T-helper 1 cell treated with Interleukin-12 subunit alpha and Interleukin-12 subunit beta and Interleukin-4 antibody, amounts not matched to agents 30 μg/mL and 1 μg/mL, for 36 hours (primary cell): ENCODE measurements around the gene SEZ6L.
A peak's percentile ranks its signal among the peaks of the same experiment; 100 is the strongest.

Experiments used
- H3K27ac Mint-ChIP-seq: one replicate; pipeline ENCODE4 v1.8.0; 2021; ENCODE audit warnings: mild to moderate bottlenecking, mixed read lengths
- H3K27me3 Mint-ChIP-seq: one replicate; pipeline ENCODE4 v1.8.0; 2021; ENCODE audit warnings: low read depth, mixed read lengths
- H3K36me3 Mint-ChIP-seq: one replicate; pipeline ENCODE4 v1.8.0; 2021; ENCODE audit warnings: low read depth, mixed read lengths
- H3K4me1 Mint-ChIP-seq: one replicate; pipeline ENCODE4 v1.8.0; 2021; ENCODE audit warnings: low read depth, mixed read lengths
- H3K4me3 Mint-ChIP-seq: one replicate; pipeline ENCODE4 v1.8.0; 2021; ENCODE audit warnings: mild to moderate bottlenecking, moderate library complexity, mixed read lengths
- H3K9me3 Mint-ChIP-seq: one replicate; pipeline ENCODE4 v1.8.0; 2021; ENCODE audit warnings: mixed read lengths

SEZ6L gene

DNA sequence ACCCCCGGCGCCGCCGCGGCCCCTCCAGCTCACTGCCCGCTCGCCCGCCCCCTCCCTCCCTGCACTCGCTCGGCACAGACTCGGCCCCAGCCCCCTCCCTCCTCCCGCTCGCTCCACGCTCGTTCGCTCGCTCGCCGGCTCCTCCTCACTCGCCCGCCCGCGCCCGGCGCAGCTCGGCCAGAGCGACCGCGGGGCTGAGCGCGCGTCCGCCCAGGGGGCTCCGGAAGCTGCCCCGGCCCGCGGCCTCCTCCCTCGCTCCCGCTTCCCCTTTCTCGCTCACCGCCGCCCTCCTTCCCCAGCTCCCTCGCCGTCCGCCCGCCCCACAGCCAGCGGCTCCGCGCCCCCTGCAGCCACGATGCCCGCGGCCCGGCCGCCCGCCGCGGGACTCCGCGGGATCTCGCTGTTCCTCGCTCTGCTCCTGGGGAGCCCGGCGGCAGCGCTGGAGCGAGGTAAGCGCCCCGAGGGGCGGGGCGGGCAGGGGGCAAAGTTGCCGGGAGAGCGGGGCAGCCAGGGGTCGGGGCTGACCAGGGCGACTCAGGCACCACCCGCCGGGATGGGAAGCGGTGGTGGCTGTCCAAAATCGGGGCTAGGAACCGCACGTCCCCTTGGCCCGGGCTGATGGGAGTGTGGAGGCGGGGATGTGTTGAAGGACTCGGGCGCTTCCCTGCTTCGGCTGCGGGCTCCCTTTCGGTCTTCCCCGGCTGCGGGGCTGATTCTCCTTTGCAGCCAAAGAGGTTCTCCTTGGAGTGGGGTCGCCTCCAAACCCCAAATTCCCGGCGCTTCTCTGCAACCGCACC, at the start of gene SEZ6L:
TSS of gene SEZ6L (plus strand) at position 148 of the 797 bp plus-strand sequence. CDS start at position 356, 208 bp downstream.
- Mint-ChIP-seq H3K9me3 (no peaks in the 10 kb centered on the region), H3K4me1 (peaks cover 3% of the 10 kb centered on the region), H3K4me3 (no peak within 1 kb of the TSS), H3K36me3 (peaks cover 1% of the 10 kb centered on the region), H3K27ac (peak within 1 kb of the TSS; percentile 17), H3K27me3 (peaks cover 76% of the 10 kb centered on the region)

DNA sequence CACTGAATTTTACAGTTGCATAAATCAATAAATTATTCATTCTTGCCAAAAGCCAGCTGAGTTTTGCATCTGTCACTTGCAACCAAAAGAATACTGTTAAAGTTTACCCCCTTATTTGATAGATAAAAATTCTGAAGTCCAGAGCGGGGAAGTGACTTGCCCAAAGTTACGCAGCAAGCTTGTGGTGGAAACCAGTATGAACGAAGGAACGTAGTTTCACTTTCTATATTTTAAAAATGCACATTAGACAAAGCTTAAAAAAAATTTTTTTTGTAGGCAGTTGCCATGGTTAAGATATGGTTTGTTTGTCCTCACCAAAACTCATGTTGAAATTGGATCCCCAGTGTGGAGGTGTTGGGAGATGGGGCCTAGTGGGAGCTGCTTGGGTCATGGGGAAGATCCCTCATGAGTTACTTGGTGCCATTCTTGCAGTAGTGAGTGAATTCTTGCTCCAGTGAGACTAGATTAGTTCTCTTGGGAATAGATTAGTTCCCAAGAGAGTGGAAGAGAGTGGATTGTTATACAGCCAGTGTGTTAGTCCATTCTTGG, 46.3 kb upstream of the SEZ6L start:
- no peak overlapping the region for H3K27ac Mint-ChIP-seq
- no peaks in the 10 kb centered on the region for H3K36me3 Mint-ChIP-seq
- H3K4me1 Mint-ChIP-seq, result peaks cover 2% of the 10 kb centered on the region
- peak overlapping the region; percentile 29 for H3K4me3 Mint-ChIP-seq
- peaks cover 13% of the 10 kb centered on the region for H3K27me3 Mint-ChIP-seq
- H3K9me3 Mint-ChIP-seq, result no peaks in the 10 kb centered on the region

- Mint-ChIP-seq H3K4me1 (peaks cover 2% of the 10 kb centered on the region), H3K36me3 (no peaks in the 10 kb centered on the region), H3K4me3 (no peak overlapping the region), H3K27me3 (peaks cover 3% of the 10 kb centered on the region), H3K9me3 (no peaks in the 10 kb centered on the region), H3K27ac (no peak overlapping the region)
These were observed 44.1 kb upstream of the SEZ6L start for GRCh38 chr22:26124991-26125725.

- H3K27ac Mint-ChIP-seq, result no peak overlapping the region
- H3K4me1 Mint-ChIP-seq, result peaks cover 2% of the 10 kb centered on the region
- no peaks in the 10 kb centered on the region for H3K9me3 Mint-ChIP-seq
- no peaks in the 10 kb centered on the region for H3K36me3 Mint-ChIP-seq
- no peaks in the 10 kb centered on the region for H3K27me3 Mint-ChIP-seq
- H3K4me3 Mint-ChIP-seq, result no peak overlapping the region
These were observed 42.1 kb upstream of the SEZ6L start for GRCh38 chr22:26127126-26127525.

DNA sequence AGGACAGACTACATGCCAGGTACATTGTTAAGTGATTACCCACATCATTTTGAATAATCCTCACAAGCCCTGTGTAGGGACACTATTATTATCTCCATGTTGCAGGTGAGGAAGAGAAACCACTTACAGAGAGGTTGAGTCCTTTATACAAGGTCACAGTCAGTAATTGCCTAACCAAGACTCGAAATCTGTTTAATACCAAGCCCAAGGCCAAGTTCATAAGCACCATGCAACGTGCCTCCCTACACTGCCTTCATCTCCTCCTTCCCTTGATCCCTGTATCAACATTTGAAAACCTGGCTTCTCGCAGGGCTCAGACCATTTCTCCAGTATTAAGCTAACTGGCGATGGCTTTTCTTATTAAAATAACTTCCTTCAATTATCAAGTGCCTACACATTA, 41.7 kb upstream of the SEZ6L start:
- no peaks in the 10 kb centered on the region for H3K9me3 Mint-ChIP-seq
- H3K36me3 Mint-ChIP-seq, result no peaks in the 10 kb centered on the region
- H3K27ac Mint-ChIP-seq, result no peak overlapping the region
- no peak overlapping the region for H3K4me3 Mint-ChIP-seq
- H3K4me1 Mint-ChIP-seq, result peaks cover 2% of the 10 kb centered on the region
- no peaks in the 10 kb centered on the region for H3K27me3 Mint-ChIP-seq

- H3K36me3 Mint-ChIP-seq, result no peaks in the 10 kb centered on the region
- no peaks in the 10 kb centered on the region for H3K9me3 Mint-ChIP-seq
- H3K4me1 Mint-ChIP-seq, result no peaks in the 10 kb centered on the region
- no peak overlapping the region for H3K27ac Mint-ChIP-seq
- H3K4me3 Mint-ChIP-seq, result no peak overlapping the region
- H3K27me3 Mint-ChIP-seq, result no peaks in the 10 kb centered on the region
These were observed 37.6 kb upstream of the SEZ6L start for GRCh38 chr22:26131589-26132154.

DNA sequence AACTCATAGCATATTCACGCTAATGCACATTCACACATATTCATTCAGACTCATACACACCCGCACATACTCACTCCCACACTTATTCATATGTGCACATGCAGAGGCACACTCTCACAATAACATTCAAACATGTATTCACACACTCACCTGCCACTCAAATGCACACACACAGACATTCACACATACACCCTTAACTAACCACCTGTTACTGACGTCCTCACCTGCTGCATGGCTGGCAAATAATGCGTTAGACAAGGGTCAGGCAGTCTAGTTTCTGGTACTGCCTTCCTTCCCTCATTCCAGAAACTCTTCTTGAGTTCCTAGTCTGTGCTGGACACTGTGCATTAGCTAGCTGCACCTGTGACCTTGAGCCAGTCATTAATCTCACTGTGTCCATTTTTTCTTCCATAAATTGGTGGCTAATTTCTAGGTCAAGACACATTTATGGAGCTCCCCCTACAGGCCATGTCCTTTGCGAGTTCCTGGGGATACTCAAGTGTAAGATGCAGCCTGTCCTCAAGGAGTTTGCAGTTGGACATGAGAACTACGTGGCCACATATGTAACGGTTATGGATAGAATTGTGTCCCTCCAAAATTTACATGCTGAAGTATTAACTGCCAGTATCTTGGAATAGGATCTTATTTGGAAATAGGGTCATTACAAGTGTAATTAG, 34.5 kb upstream of the SEZ6L start:
- H3K27ac Mint-ChIP-seq, result no peak overlapping the region
- H3K36me3 Mint-ChIP-seq, result no peaks in the 10 kb centered on the region
- peaks cover 4% of the 10 kb centered on the region for H3K27me3 Mint-ChIP-seq
- H3K4me1 Mint-ChIP-seq, result no peaks in the 10 kb centered on the region
- no peak overlapping the region for H3K4me3 Mint-ChIP-seq
- H3K9me3 Mint-ChIP-seq, result no peaks in the 10 kb centered on the region

- H3K4me3 Mint-ChIP-seq, result no peak overlapping the region
- H3K9me3 Mint-ChIP-seq, result no peaks in the 10 kb centered on the region
- no peaks in the 10 kb centered on the region for H3K4me1 Mint-ChIP-seq
- no peaks in the 10 kb centered on the region for H3K36me3 Mint-ChIP-seq
- peaks cover 9% of the 10 kb centered on the region for H3K27me3 Mint-ChIP-seq
- H3K27ac Mint-ChIP-seq, result no peak overlapping the region
These were observed 33.5 kb upstream of the SEZ6L start for GRCh38 chr22:26135806-26136205.

DNA sequence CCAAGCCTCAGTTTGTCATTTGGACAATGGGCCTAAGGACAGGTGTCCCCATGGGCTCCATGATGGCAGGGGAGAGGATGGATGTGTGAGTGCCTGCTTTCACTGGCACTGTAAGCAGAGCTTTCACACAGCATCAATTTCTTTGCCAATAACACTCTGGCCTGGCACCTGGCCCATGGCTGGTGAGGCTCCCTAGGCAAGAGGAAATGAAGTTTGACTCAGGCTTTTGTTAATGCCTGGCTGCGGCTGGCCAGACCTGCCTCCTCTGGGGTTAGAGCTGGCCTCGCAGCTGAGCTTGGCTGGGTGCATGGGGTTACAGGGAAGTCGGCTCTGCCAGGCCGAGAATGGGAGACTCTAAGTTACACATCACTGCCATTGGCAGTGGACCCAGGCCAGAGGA, 30.0 kb upstream of the SEZ6L start:
- no peaks in the 10 kb centered on the region for H3K4me1 Mint-ChIP-seq

GRCh38 chr22:26141831-26142230, 27.4 kb upstream of the SEZ6L start:
- Mint-ChIP-seq H3K4me1 (no peaks in the 10 kb centered on the region), H3K9me3 (no peaks in the 10 kb centered on the region), H3K27me3 (peaks cover 11% of the 10 kb centered on the region), H3K4me3 (no peak overlapping the region), H3K27ac (no peak overlapping the region), H3K36me3 (no peaks in the 10 kb centered on the region)

More for the DNA sequence above, 30.0 kb upstream of the SEZ6L start:
- Mint-ChIP-seq H3K27me3 (peaks cover 9% of the 10 kb centered on the region), H3K4me3 (no peak overlapping the region), H3K9me3 (no peaks in the 10 kb centered on the region), H3K36me3 (no peaks in the 10 kb centered on the region), H3K27ac (no peak overlapping the region)

DNA sequence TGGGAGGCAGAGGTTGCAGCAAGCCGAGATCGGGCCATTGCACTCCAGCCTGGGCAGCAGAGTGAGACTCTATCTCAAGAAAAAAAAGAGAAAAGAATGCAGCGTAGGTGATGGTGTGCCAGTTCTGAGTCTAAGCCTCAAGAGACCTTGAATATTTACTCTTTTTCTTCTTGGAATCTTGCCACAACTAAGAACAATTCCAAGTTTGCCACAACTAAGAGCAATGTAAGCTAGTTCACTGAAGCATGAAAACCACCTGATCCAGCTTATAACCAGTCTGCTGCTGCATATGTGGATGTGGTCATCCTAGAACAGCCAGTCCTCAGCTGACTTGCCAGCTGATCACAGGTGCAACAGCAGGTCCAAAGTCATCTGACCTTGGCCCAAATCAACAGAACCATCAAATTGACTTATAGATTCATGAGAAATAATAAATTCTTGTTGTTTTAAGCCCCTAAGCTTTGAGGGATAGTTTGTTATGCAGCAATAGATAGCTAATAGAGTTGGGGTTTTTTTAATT, 25.4 kb upstream of the SEZ6L start:
- no peaks in the 10 kb centered on the region for H3K4me1 Mint-ChIP-seq
- no peak overlapping the region for H3K4me3 Mint-ChIP-seq
- H3K27ac Mint-ChIP-seq, result no peak overlapping the region
- H3K27me3 Mint-ChIP-seq, result peaks cover 17% of the 10 kb centered on the region
- no peaks in the 10 kb centered on the region for H3K36me3 Mint-ChIP-seq
- H3K9me3 Mint-ChIP-seq, result no peaks in the 10 kb centered on the region

GRCh38 chr22:26159886-26160285, 9.4 kb upstream of the SEZ6L start:
- Mint-ChIP-seq H3K9me3 (peaks cover 4% of the 10 kb centered on the region), H3K27me3 (peaks cover 5% of the 10 kb centered on the region), H3K36me3 (no peaks in the 10 kb centered on the region), H3K4me1 (no peaks in the 10 kb centered on the region), H3K4me3 (no peak overlapping the region), H3K27ac (no peak overlapping the region)

- no peak overlapping the region for H3K27ac Mint-ChIP-seq
- no peaks in the 10 kb centered on the region for H3K36me3 Mint-ChIP-seq
These were observed 7.5 kb upstream of the SEZ6L start for GRCh38 chr22:26161746-26162145.

GRCh38 chr22:26162926-26163325, 6.3 kb upstream of the SEZ6L start:
- peaks cover 25% of the 10 kb centered on the region for H3K27me3 Mint-ChIP-seq
- H3K4me3 Mint-ChIP-seq, result no peak overlapping the region
- H3K9me3 Mint-ChIP-seq, result peaks cover 1% of the 10 kb centered on the region
- no peaks in the 10 kb centered on the region for H3K36me3 Mint-ChIP-seq
- H3K4me1 Mint-ChIP-seq, result no peaks in the 10 kb centered on the region
- H3K27ac Mint-ChIP-seq, result no peak overlapping the region

More at GRCh38 chr22:26161746-26162145, 7.5 kb upstream of the SEZ6L start:
- H3K4me3 Mint-ChIP-seq, result no peak overlapping the region
- peaks cover 15% of the 10 kb centered on the region for H3K27me3 Mint-ChIP-seq
- H3K4me1 Mint-ChIP-seq, result no peaks in the 10 kb centered on the region
- peaks cover 4% of the 10 kb centered on the region for H3K9me3 Mint-ChIP-seq
